CD8-positive, alpha-beta memory T cell (primary cell): ENCODE data around the gene TNFSF4. TPM values are rescaled to one million over a fixed set of nuclear protein-coding genes. Genes with fewer than 3 reads are reported as not detected.

Experiments used
- CTCF ChIA-PET: fragments of 350-600 bp; sonication (Branson Sonifier 250); formaldehyde crosslinking; loops from one replicate; lab custom pipeline; 2021; ENCODE audit warnings: antibody characterized with exemption; lab: Charles Lee
- POLR2A ChIA-PET: fragments of 350-600 bp; sonication (Branson Sonifier 250); formaldehyde crosslinking; loops from one replicate; lab custom pipeline; 2021; ENCODE audit warnings: antibody characterized with exemption; lab: Charles Lee
- DNase-seq, 5 donors: peaks; one replicate each; pipeline versions ENCODE4 v3.0.0 to v3.0.0-alpha.2; 2020 to 2022; ENCODE audit warnings: mixed read lengths in 1 of 5
- H3K27ac ChIP-seq: one replicate; pipeline ENCODE4 v1.7.0; 2013; ENCODE audit warnings: low read depth, mild to moderate bottlenecking, low read length, moderate library complexity
- H3K27me3 ChIP-seq: 2 replicates; pipeline ENCODE4 v1.7.0; 2013; ENCODE audit warnings: low read length, mild to moderate bottlenecking; ENCODE audit not compliant: insufficient read depth, poor library complexity, severe bottlenecking
- H3K36me3 ChIP-seq: 2 replicates; pipeline ENCODE4 v1.7.0; 2013; ENCODE audit warnings: mild to moderate bottlenecking, low read length, moderate library complexity; ENCODE audit not compliant: insufficient read depth
- H3K4me1 ChIP-seq: 2 replicates; pipeline ENCODE4 v1.7.0; 2013; ENCODE audit warnings: mild to moderate bottlenecking, low read length, moderate library complexity; ENCODE audit not compliant: insufficient read depth
- H3K4me3 ChIP-seq: 2 replicates; pipeline ENCODE4 v1.7.0; 2013; ENCODE audit warnings: mild to moderate bottlenecking, low read length
- H3K9me3 ChIP-seq: 2 replicates; pipeline ENCODE4 v1.7.0; 2013; ENCODE audit warnings: mild to moderate bottlenecking, low read length
- H3K27ac Mint-ChIP-seq, 8 donors: one replicate each; pipeline ENCODE4 v1.8.0; 2020 to 2021; ENCODE audit warnings: mixed read lengths in 8 of 8, mild to moderate bottlenecking in 6 of 8, inconsistent platforms in 3 of 8, moderate library complexity in 3 of 8
- H3K27me3 Mint-ChIP-seq, 2 donors: one replicate each; pipeline ENCODE4 v1.8.0; 2020 to 2021; ENCODE audit warnings: mixed read lengths in 2 of 2, mild to moderate bottlenecking in 1 of 2, moderate library complexity in 1 of 2
- H3K36me3 Mint-ChIP-seq, 3 donors: one replicate each; pipeline ENCODE4 v1.8.0; 2020 to 2021; ENCODE audit warnings: mixed read lengths in 3 of 3, inconsistent platforms in 1 of 3, mild to moderate bottlenecking in 1 of 3
- H3K4me1 Mint-ChIP-seq, 3 donors: one replicate each; pipeline ENCODE4 v1.8.0; 2020 to 2021; ENCODE audit warnings: mixed read lengths in 3 of 3, inconsistent platforms in 1 of 3, mild to moderate bottlenecking in 1 of 3
- H3K4me3 Mint-ChIP-seq, 7 donors: one replicate each; pipeline ENCODE4 v1.8.0; 2020 to 2021; ENCODE audit warnings: mixed read lengths in 7 of 7, mild to moderate bottlenecking in 6 of 7, moderate library complexity in 4 of 7, inconsistent platforms in 2 of 7
- H3K9me3 Mint-ChIP-seq, 5 donors: one replicate each; pipeline ENCODE4 v1.8.0; 2020 to 2022; ENCODE audit warnings: mixed read lengths in 5 of 5, mild to moderate bottlenecking in 3 of 5, moderate library complexity in 2 of 5, inconsistent platforms in 1 of 5
- polyA plus RNA-seq: library from polyadenylated mRNA; unstranded; fragments of 300-500 nt; fragmentation: Illumina TruSeq; gene quantifications from one replicate; pipeline ENCODE4 v1.2.3, GENCODE V29; 2021
- total RNA-seq, 2 experiments: library from RNA; stranded (reverse); gene quantifications; one replicate each; pipeline ENCODE4 v1.2.3, GENCODE V29; 2021

The TNFSF4 gene
- total and polyA plus RNA-seq, 3 experiments from 2014 or later, result 0.64 to 28.4 (median 27.7) TPM

DNA sequence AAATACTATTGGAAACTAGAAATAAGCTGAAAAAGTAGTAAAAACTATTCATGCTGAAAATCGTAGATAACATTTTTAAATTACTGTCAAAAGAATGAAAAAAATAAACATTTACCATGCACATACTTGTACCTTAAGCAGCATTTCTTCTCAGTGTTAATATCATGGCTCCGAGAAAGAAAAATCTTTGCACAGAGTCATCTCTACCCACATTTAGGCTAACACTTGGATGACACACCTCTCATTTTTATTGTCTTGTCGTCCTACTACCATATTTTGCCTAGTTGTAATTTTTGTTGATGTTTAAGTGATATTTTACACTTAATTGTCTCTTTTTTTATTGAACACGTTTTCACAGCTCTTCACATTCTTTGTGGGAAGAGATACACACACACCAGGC lies 1.7 kb upstream of the TNFSF4 start:
- Mint-ChIP-seq H3K27ac (no peak overlapping the region), H3K4me1 (peaks cover 49 to 64% (median 59%) of the 10 kb centered on the region in 3 donors), H3K36me3 (no peaks in the 10 kb centered on the region), H3K9me3 (no peaks in the 10 kb centered on the region), H3K4me3 (no peak overlapping the region), H3K27me3 (peaks cover 0 to 2% of the 10 kb centered on the region in 2 donors)
- ChIA-PET CTCF (interaction anchor here (11.6 kb wide), 1 partner anchor 465 kb away, joined by 119 read pairs; no protein-coding TSS in a partner anchor), POLR2A (interaction anchor here (0.6 kb wide), 1 partner anchor 342 kb away, joined by 4 read pairs; no protein-coding TSS in a partner anchor)
- Histone ChIP-seq H3K36me3 (no peaks in the 10 kb centered on the region), H3K27me3 (no peaks in the 10 kb centered on the region), H3K4me3 (no peak overlapping the region), H3K27ac (no peak overlapping the region), H3K9me3 (no peaks in the 10 kb centered on the region), H3K4me1 (peaks cover 34% of the 10 kb centered on the region)
- DNase-seq, result no peak

DNA sequence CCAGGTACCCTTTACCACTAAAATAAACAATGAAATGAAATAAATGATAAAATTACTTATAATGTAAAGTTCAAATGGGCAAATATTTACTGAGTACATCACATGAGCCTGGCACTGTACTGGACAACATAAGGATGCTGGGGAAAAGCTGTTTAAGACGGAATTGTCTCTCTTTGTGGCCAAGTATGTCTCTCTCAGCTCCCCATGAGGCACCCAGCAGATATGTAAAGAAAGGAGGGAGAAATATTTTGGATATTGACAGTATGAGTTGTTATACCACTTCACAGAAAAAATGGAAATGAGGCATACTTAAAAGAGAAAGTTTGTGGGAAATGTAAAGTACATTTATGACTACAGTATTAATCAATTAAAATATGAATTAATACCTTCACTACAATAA lies 1.0 kb upstream of the TNFSF4 start:
- Mint-ChIP-seq H3K27ac (peak overlapping the region in 1 of 8 donors; percentile 45), H3K27me3 (peaks cover 0 to 2% of the 10 kb centered on the region in 2 donors), H3K36me3 (no peaks in the 10 kb centered on the region), H3K9me3 (no peaks in the 10 kb centered on the region), H3K4me1 (peaks cover 49 to 63% (median 58%) of the 10 kb centered on the region in 3 donors), H3K4me3 (no peak overlapping the region)
- Histone ChIP-seq H3K27ac (no peak overlapping the region), H3K36me3 (no peaks in the 10 kb centered on the region), H3K9me3 (no peaks in the 10 kb centered on the region), H3K27me3 (no peaks in the 10 kb centered on the region), H3K4me3 (no peak overlapping the region), H3K4me1 (peaks cover 38% of the 10 kb centered on the region)
- no peak for DNase-seq
- POLR2A ChIA-PET, result no interaction called here
- CTCF ChIA-PET, result interaction anchor here (11.6 kb wide), 1 partner anchor 464 kb away, joined by 119 read pairs; no protein-coding TSS in a partner anchor

- Histone ChIP-seq H3K4me3 (peak overlapping the region; percentile 24), H3K36me3 (no peaks in the 10 kb centered on the region), H3K4me1 (peaks cover 38% of the 10 kb centered on the region), H3K27ac (no peak overlapping the region), H3K9me3 (no peaks in the 10 kb centered on the region), H3K27me3 (no peaks in the 10 kb centered on the region)
- no peaks in the 10 kb centered on the region for H3K36me3 Mint-ChIP-seq
- H3K27ac Mint-ChIP-seq, result peak overlapping the region; percentile 66 to 94 (median 84)
- H3K4me1 Mint-ChIP-seq, result peaks cover 52 to 63% (median 61%) of the 10 kb centered on the region in 3 donors
- ChIA-PET POLR2A (no interaction called here), CTCF (interaction anchor here (1.1 to 11.6 kb wide), 6 partner anchors 9 to 461 kb away, joined by 3 to 119 read pairs (median 8); no protein-coding TSS in a partner anchor)
- peak in 4 of 5 donors; percentile 2 to 55 (median 46) for DNase-seq
- peaks cover 0 to 1% of the 10 kb centered on the region in 2 donors for H3K27me3 Mint-ChIP-seq
- H3K4me3 Mint-ChIP-seq, result peak overlapping the region; percentile 4 to 86 (median 76)
- H3K9me3 Mint-ChIP-seq, result no peaks in the 10 kb centered on the region
Measured at GRCh38 chr1:173205146-173206051, 1.7 kb downstream of the TNFSF4 start.

DNA sequence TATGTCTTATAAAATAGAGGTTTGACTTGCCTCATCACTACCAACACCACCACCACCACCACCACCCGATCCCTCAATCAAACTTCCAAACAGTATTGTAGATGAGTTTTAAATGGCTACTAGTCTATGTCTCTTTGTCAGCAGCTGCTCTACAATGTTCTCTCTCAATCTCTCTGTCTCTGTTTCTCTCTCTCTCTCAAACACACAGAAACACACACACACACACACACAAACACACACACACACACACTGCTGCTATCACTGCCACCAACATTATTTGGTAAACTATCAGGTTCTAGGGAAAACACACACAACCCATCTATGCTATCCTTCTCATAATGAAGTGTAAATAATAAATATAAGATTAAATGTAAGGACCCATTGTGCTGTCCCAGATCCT lies 2.4 kb downstream of the TNFSF4 start:
- no peaks in the 10 kb centered on the region for H3K27me3 ChIP-seq
- H3K27ac ChIP-seq, result no peak overlapping the region
- ChIA-PET POLR2A (no interaction called here), CTCF (interaction anchor here (1.2 to 11.6 kb wide), 6 partner anchors 9 to 460 kb away, joined by 3 to 119 read pairs (median 8); no protein-coding TSS in a partner anchor)
- no peaks in the 10 kb centered on the region for H3K36me3 ChIP-seq
- no peak for DNase-seq
- Mint-ChIP-seq H3K9me3 (no peaks in the 10 kb centered on the region), H3K4me3 (peak overlapping the region in 5 of 7 donors; percentile 3 to 51 (median 21)), H3K36me3 (no peaks in the 10 kb centered on the region), H3K27ac (peak overlapping the region in 6 of 8 donors; percentile 11 to 89 (median 76)), H3K4me1 (peaks cover 45 to 57% (median 56%) of the 10 kb centered on the region in 3 donors), H3K27me3 (no peaks in the 10 kb centered on the region)
- no peaks in the 10 kb centered on the region for H3K9me3 ChIP-seq
- peaks cover 38% of the 10 kb centered on the region for H3K4me1 ChIP-seq
- no peak overlapping the region for H3K4me3 ChIP-seq

GRCh38 chr1:173202424-173203145 lies 4.5 kb downstream of the TNFSF4 start:
- Mint-ChIP-seq H3K4me3 (no peak overlapping the region), H3K27ac (peak overlapping the region in 3 of 8 donors; percentile 13 to 25 (median 19)), H3K27me3 (no peaks in the 10 kb centered on the region), H3K9me3 (no peaks in the 10 kb centered on the region), H3K4me1 (peaks cover 41 to 48% (median 46%) of the 10 kb centered on the region in 3 donors), H3K36me3 (no peaks in the 10 kb centered on the region)
- Histone ChIP-seq H3K4me3 (no peak overlapping the region), H3K9me3 (no peaks in the 10 kb centered on the region), H3K27ac (no peak overlapping the region), H3K36me3 (no peaks in the 10 kb centered on the region), H3K4me1 (peaks cover 38% of the 10 kb centered on the region), H3K27me3 (no peaks in the 10 kb centered on the region)
- CTCF ChIA-PET, result interaction anchor here (0.8 to 11.6 kb wide), 9 partner anchors 13 to 458 kb away, joined by 3 to 119 read pairs (median 4); no protein-coding TSS in a partner anchor
- DNase-seq, result no peak
- POLR2A ChIA-PET, result no interaction called here

DNA sequence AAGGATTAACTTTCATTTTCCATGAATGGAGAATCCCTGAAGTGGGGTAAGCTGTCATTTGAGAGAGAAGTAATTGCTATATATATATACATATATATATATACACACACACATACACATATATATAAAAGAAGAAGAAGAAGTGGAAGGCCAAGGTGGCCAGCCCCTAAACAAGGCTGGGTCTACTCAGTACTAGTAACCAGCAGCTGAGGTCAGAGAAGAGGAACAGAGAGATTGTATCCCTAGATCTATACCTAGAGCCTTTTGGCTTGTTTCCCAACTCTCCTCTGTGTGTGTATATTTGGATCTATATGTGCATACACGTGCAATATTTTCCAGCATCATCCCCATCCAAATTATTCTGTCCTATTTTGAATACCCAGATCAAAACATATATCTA lies 5.2 kb downstream of the TNFSF4 start:
- ChIA-PET POLR2A (no interaction called here), CTCF (interaction anchor here (0.8 to 11.6 kb wide), 7 partner anchors 14 to 458 kb away, joined by 3 to 119 read pairs (median 7); no protein-coding TSS in a partner anchor)
- H3K27ac ChIP-seq, result no peak overlapping the region
- no peaks in the 10 kb centered on the region for H3K27me3 ChIP-seq
- peaks cover 34 to 43% (median 42%) of the 10 kb centered on the region in 3 donors for H3K4me1 Mint-ChIP-seq
- H3K9me3 ChIP-seq, result no peaks in the 10 kb centered on the region
- DNase-seq, result no peak
- H3K36me3 ChIP-seq, result no peaks in the 10 kb centered on the region
- no peak overlapping the region for H3K4me3 ChIP-seq
- no peaks in the 10 kb centered on the region for H3K9me3 Mint-ChIP-seq
- H3K27ac Mint-ChIP-seq, result no peak overlapping the region
- H3K4me3 Mint-ChIP-seq, result no peak overlapping the region
- no peaks in the 10 kb centered on the region for H3K36me3 Mint-ChIP-seq
- H3K27me3 Mint-ChIP-seq, result no peaks in the 10 kb centered on the region
- H3K4me1 ChIP-seq, result peaks cover 35% of the 10 kb centered on the region

- peak in 1 of 5 donors; percentile 61 for DNase-seq
- Histone ChIP-seq H3K9me3 (no peaks in the 10 kb centered on the region), H3K4me1 (peaks cover 8% of the 10 kb centered on the region), H3K27me3 (no peaks in the 10 kb centered on the region), H3K36me3 (no peaks in the 10 kb centered on the region), H3K27ac (no peak overlapping the region), H3K4me3 (no peak overlapping the region)
- peaks cover 0 to 7% (median 5%) of the 10 kb centered on the region in 3 donors for H3K36me3 Mint-ChIP-seq
- H3K4me1 Mint-ChIP-seq, result peaks cover 11 to 24% (median 22%) of the 10 kb centered on the region in 3 donors
- ChIA-PET CTCF (interaction anchor here (0.7 to 1.6 kb wide), 3 partner anchors 8 to 453 kb away, joined by 3 to 5 read pairs (median 4); no protein-coding TSS in a partner anchor), POLR2A (no interaction called here)
- H3K27ac Mint-ChIP-seq, result peak overlapping the region in 2 of 8 donors; percentile 27 to 40
- H3K27me3 Mint-ChIP-seq, result no peaks in the 10 kb centered on the region
- H3K4me3 Mint-ChIP-seq, result no peak overlapping the region
- H3K9me3 Mint-ChIP-seq, result no peaks in the 10 kb centered on the region
Measured at GRCh38 chr1:173195596-173196088, 11.5 kb downstream of the TNFSF4 start.
